Urinary bladder (tissue), 4 donors: Measurements from ENCODE around the gene SYP. TPM values are rescaled to one million over a fixed set of nuclear protein-coding genes. Genes with fewer than 3 reads are reported as not detected.
A peak's percentile ranks its signal among the peaks of the same experiment; 100 is the strongest.
"Not testable (repeated sequence)": the region's sequence is repeated elsewhere in the genome, so short reads cannot be mapped to it uniquely, and the experiment has no call there.

Experiments used
- DNase-seq: peaks from one replicate; pipeline ENCODE4 v3.0.0-alpha.2; 2015; ENCODE audit errors: extremely low spot score
- H3K27ac ChIP-seq: one replicate; pipeline ENCODE4 v1.5.1; 2013; ENCODE audit warnings: low read depth, mild to moderate bottlenecking, moderate library complexity
- H3K36me3 ChIP-seq: one replicate; pipeline ENCODE4 v1.6.1; 2013; ENCODE audit warnings: mild to moderate bottlenecking, moderate library complexity; ENCODE audit not compliant: insufficient read depth
- H3K4me1 ChIP-seq: one replicate; pipeline ENCODE4 v1.6.1; 2013; ENCODE audit warnings: mild to moderate bottlenecking, moderate library complexity; ENCODE audit not compliant: insufficient read depth
- H3K4me3 ChIP-seq: one replicate; pipeline ENCODE4 v1.5.1; 2013; ENCODE audit warnings: low read depth, low read length
- WGBS: extraction: QIAGEN DNeasy Blood & Tissue Kit; methylation state at CpG from one replicate; pipeline ENCODE4 v1.1.7; 2013; 5-methylcytosine and 5-hydroxymethylcytosine counted together
- polyA plus RNA-seq: library from polyadenylated mRNA; stranded (reverse); fragments of 200-250 nt; gene quantifications from one replicate; pipeline ENCODE4 v1.2.3, GENCODE V29; 2013
- total RNA-seq: library from RNA; depleted of rRNA; stranded (reverse); fragments of >200 nt; gene quantifications from one replicate; pipeline ENCODE4 v1.2.3, GENCODE V29; 2014
- donor health status: healthy with polysubstance abuse.
- donor health status: healthy.

Gene SYP
- total and polyA plus RNA-seq, 2 donors, result 4.7 to 8.3 TPM

DNA sequence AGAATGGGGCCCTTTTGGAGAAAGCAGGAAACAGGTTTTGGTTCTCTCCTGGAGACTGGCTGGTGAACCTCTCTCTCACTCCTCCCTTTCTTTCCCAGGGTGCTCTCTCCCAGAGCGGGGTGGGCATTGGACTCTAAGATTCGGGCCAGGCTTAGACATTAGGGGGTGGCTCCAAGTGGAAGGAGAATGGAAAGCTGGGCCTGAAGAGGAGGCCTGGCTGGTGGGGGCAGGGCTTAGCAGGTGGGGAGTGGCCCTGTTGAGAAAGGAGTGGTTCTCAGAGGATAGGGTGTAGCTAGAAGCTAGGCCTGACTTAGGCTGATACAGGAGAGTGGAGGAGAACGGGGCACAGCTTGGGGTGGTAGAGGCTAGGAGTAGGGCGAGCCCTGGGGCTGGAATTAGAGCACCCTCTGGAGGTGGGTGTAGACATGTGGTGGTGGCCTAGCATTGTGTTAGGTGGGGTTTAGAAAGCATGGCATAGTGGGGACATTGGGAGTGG is 22.6 kb downstream of the SYP start:
- H3K27ac ChIP-seq, result no peak overlapping the region
- no peak for DNase-seq
- H3K36me3 ChIP-seq, result peaks cover 2% of the 10 kb centered on the region
- WGBS, result 67% methylated on average over 4 of the region's 4 CpGs
- no peaks in the 10 kb centered on the region for H3K4me1 ChIP-seq
- H3K4me3 ChIP-seq, result no peak overlapping the region

DNA sequence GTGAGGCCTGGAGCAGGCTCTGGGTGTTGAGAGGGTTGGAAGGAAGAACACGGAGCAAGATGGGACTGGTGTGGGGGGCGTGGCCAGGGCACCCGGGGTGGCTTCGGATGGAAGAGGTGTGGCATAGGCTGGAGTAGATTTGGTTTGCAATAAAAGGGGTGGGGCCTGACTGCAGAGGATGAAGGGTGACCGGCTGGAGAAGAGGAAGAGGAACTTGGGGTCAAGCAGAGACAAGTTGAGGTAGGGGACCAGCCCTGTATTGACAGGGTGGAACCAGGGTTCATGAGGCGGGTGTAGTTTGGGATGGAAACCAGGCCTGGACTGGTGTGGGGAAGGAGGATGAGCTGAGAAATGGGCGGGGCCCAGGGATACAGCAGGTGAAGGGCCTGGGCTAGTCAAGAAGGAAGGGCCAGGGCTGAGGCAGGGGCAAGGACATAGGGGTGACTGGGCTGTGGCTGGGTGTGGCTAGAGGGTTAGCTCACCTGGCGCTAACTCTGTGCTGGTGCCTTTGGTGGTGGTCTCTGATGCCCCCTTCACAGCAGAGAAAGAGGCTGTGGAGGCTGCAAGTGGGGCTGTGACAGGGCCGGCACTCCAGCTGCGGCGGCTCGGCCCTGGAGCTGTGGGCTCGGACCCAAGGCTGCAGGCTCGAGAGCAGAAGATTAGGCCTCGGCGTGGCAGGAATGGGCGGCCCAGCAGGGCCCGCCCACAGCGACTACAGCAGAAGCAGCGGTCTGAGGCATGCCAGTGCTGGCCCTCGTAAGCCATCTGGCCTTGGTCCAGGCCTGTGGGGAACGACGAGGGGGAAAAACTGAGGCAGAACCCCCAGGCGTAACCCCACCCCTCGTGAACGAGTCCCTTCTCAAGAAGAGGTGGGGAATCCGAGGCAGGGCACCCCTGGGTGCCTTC is 23.3 kb downstream of the SYP start:
- H3K4me3 ChIP-seq, result no peak overlapping the region
- WGBS, result 35% methylated on average over 27 of the region's 27 CpGs
- no peak for DNase-seq
- peaks cover 2% of the 10 kb centered on the region for H3K36me3 ChIP-seq
- H3K27ac ChIP-seq, result peak overlapping the region; percentile 18
- no peaks in the 10 kb centered on the region for H3K4me1 ChIP-seq

DNA sequence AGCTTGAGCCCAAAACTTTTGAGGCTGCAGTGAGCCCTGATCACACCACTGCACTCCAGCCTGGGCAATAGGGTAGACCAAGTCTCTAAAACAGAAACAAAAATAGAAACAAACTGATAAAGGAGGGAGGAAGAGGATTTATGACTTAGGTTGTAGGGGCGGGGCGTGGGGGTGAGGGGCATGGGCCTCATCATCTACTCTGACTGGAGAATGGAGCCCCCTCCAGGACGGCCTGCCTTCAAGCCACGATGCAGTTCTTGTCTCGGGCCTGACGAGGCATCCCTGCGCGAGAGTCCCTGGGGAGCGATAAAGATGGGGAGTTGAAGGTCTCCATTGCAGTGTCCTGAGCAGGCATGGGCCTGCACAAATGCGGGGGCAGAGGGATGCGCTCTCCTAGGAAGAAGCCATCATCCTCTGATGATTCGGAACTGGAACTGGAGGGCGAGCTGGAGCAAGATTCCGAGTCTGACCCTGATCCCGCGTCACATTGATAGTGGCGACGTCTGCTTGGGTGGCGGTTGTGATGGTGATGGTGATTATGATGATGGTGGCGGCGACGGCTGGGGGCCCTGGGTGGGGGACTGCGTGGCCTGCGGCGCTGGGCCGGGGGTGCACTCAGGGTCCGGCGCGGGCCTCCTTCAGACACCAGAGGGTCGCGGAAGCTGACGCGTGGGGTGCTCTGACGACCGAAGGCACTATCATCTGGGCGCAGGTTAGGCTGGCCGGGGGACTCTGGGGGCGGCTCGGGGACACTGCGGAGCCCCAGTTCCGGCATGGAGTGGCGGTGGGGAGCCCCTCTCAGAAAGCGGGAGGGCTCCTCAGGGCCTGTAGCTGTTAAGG is 24.3 kb downstream of the SYP start:
- Histone ChIP-seq H3K27ac (no peak overlapping the region), H3K36me3 (peaks cover 2% of the 10 kb centered on the region), H3K4me3 (no peak overlapping the region), H3K4me1 (no peaks in the 10 kb centered on the region)
- DNase-seq, result no peak
- 87% methylated on average over 43 of the region's 43 CpGs for WGBS

DNA sequence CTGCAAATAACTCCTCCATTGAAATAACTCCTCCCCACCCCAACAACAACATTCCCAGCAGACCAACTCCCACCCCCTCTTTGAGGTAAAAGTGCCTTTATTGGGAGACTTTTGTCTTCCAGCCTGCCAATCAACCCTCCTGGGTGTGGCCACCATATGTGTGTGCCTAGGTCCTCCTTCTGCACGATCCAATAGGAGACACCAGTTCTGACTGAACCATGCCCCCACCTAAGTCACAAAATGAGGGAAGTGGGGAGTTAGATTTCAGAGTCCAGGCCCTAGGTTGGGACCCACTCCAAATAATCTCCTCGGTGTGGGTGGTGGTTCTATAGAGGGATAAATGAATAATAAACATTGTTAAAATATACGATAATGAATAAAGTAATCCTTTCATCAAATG is 25.3 kb downstream of the SYP start:
- no peak overlapping the region for H3K27ac ChIP-seq
- H3K4me3 ChIP-seq, result no peak overlapping the region
- no peaks in the 10 kb centered on the region for H3K4me1 ChIP-seq
- H3K36me3 ChIP-seq, result peaks cover 2% of the 10 kb centered on the region
- DNase-seq, result no peak
- WGBS, result 38% methylated on average over 3 of the region's 3 CpGs

DNA sequence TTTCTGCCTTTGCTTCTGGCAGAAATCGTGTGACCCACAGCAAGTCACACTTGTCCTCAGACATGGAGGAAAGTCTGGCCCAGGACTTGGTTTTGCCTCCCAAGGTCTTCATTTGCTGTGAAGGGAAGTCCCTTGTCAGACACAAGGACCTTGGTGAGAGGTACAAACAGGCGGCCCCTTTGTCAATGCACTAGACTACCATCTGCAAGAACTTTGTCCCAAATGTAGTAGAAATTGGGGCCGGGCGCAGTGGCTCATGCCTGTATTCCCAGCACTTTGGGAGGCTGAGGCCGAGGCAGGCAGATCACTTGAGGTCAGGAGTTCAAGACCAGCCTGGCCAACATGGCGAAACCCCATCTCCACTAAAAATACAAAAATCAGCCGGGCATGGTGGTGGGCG is 26.4 kb downstream of the SYP start:
- not testable (repeated sequence) for H3K36me3 ChIP-seq, H3K4me1 ChIP-seq, H3K4me3 ChIP-seq, DNase-seq, H3K27ac ChIP-seq
- WGBS, result 93% methylated on average over 8 of the region's 8 CpGs

DNA sequence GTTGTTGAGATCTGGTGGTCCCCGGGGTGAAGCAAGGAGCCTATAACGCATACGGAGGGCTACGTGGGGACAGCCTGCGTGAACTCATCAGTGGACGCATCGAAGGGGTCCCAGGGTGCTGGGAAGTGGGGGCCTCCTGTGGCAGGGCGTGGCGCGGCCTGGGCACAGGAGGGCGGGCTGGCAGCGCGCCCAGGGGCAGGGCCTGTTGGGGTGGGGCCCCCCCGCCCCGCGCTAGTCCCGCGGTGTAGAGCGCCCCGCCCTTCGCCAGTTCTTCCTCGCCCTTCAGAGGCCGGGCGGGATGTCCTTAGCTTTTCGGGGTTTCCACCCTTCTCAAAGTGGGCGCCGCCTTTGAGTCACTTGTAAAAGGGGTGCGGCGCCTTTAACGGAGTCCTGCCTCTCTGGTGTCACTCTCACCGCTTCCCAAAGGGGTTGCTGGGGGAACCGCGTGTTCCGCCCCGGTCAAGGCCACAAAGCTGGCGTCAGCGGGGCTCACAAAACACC is 27.7 kb downstream of the SYP start:
- DNase-seq, result no peak
- WGBS, result under 1% methylated on average over 37 of the region's 37 CpGs
- peaks cover 2% of the 10 kb centered on the region for H3K4me1 ChIP-seq

DNA sequence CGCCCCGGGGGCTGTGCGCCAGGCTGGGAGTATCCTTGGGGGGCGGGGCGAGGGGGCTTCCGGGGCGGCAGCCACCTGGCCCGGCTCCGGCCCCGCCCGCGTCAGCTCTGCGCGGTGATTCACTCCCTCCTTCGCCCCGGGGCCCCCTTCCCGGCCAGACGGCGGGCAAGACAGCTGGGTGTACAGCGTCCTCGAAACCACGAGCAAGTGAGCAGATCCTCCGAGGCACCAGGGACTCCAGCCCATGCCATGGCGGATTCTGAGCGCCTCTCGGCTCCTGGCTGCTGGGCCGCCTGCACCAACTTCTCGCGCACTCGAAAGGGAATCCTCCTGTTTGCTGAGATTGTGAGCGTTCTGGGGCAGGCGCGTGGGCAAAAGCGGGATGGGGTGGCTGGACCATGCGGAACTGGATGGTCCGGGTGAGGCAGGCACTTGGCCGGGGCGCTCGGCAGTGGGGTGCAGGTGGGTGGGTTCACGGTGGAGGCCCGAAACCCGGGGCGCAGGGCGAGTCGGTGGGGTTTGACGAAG is 28.2 kb downstream of the SYP start, which contains the start of gene PLP2:
PLP2 (plus strand) TSS at position 147 of the 528 bp plus-strand sequence; CDS start at position 250, 103 bp downstream.
- Histone ChIP-seq H3K27ac (peak within 1 kb of the TSS; percentile 83), H3K36me3 (peaks cover 2% of the 10 kb centered on the region), H3K4me1 (peaks cover 2% of the 10 kb centered on the region), H3K4me3 (peak within 1 kb of the TSS; percentile 62)
- no peak for DNase-seq
- WGBS, result 1% methylated on average over 43 of the region's 46 CpGs

More for the DNA sequence above, 27.7 kb downstream of the SYP start:
- H3K4me3 ChIP-seq, result peak overlapping the region; percentile 62
- peaks cover 2% of the 10 kb centered on the region for H3K36me3 ChIP-seq
- H3K27ac ChIP-seq, result peak overlapping the region; percentile 83

DNA sequence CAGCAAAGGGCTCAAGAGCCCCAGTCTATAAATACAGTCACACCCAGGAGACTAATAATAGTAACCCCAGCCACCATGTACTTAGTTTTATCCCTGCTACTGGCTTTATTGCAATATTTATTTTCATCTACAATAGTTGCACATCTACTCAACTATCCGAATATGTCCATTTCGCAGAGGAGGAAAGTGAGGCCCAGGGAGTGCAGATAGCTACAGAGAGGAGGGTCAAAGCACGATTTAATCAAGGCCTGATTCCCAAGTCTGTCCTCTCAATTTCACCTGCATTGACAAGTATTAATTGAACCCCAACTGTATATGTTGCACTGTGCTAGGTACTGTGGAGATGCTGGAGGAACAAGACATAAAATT is 32.3 kb downstream of the SYP start:
- WGBS, result 71% methylated on average over 3 of the region's 3 CpGs
- H3K4me1 ChIP-seq, result peaks cover 2% of the 10 kb centered on the region

DNA sequence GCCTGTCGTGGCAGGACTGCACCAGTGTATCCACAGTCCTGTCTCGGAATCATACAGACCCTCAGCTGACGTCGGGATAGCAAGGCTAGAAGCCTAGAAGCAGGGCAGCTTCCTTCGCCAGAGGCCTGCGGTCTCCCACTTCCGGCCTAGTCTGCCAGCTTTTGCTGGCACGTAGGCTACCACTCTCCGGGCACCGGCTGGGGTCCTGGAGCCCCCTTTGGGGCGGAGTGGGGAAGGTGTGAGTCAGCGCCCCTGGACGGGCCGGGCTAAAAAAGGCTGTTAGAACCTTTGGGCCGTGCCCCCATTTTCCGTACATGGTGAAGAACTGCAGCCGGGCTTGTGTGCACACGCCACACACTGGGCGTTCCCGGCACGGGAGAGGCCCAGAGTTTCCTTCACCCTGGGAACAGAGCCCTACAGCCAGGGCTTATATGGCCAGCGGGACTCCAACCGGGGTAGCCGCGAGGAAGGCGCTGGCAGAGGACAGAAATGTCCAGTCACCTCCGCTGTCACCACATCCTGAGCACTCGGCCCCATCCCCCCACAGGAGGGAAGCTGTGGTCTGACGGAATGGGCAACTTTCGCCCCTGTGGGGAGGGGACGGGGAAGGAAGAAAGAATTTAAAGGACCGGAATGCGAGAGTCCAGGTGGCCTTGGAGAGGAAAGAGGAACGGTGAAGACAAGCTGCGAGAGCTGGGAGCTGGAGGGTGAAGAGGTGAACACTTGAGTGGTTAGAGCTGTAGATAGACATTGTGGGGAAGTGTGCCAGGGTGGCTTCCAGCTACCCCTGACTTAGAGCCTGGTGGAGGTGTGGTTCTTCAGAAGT is 32.9 kb downstream of the SYP start:
- DNase-seq, result no peak
- Histone ChIP-seq H3K36me3 (no peaks in the 10 kb centered on the region), H3K4me1 (peaks cover 2% of the 10 kb centered on the region), H3K27ac (peak overlapping the region; percentile 96), H3K4me3 (peak overlapping the region; percentile 32)
- WGBS, result 2% methylated on average over 35 of the region's 35 CpGs

More for the DNA sequence above, 32.3 kb downstream of the SYP start:
- Histone ChIP-seq H3K4me3 (peak overlapping the region; percentile 32), H3K27ac (peak overlapping the region; percentile 96), H3K36me3 (no peaks in the 10 kb centered on the region)
- no peak for DNase-seq

DNA sequence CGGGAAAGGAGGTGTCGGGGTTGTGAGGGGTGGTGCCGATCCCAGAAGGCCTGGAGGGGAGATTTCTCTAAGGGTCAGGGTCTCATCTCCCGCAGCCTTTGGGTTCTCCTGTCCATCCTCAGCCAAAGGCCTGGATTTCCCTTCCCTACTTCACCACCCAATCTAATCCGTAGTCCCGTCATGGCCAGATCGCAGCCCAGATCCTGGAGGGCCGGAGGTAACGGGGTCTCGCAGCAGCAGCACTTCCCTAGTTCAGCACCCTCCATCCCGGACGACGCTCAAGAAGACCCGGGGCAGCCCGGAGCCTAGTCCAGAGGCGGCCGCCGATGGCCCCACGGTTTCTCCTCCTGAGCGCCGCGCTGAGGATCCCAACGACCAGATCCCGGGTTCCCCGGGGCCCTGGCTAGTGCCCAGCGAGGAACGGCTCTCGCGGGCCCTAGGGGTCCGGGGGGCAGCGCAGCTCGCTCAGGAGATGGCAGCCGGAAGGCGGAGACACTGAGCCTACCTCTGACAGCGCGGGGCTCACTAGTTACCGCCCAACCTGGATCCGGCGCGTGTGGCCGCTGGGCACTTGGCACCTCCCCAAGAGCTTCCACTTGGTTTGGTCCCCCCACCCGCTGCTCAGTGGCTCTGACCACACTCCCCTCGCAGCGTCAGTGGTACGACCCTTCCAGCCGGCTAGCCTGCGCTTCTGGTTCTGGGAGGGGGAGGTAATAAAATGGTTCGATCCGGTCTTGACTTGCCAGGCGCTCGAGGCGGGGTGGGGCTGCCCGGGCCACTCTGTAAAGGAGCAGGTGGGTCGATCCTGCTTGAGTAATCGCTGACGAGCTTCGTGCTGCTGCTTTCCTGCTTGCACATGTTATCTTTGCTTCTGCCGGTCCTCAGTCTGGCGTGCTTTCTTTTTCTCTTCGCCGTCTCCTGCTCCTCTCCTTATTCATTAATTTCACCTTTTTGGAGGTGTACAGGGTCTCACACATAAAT is 33.8 kb downstream of the SYP start:
- peak overlapping the region; percentile 32 for H3K4me3 ChIP-seq
- H3K27ac ChIP-seq, result peak overlapping the region; percentile 96
- peak; percentile 70 for DNase-seq
- no peaks in the 10 kb centered on the region for H3K36me3 ChIP-seq
- WGBS, result 11% methylated on average over 61 of the region's 61 CpGs
- H3K4me1 ChIP-seq, result peaks cover 2% of the 10 kb centered on the region

DNA sequence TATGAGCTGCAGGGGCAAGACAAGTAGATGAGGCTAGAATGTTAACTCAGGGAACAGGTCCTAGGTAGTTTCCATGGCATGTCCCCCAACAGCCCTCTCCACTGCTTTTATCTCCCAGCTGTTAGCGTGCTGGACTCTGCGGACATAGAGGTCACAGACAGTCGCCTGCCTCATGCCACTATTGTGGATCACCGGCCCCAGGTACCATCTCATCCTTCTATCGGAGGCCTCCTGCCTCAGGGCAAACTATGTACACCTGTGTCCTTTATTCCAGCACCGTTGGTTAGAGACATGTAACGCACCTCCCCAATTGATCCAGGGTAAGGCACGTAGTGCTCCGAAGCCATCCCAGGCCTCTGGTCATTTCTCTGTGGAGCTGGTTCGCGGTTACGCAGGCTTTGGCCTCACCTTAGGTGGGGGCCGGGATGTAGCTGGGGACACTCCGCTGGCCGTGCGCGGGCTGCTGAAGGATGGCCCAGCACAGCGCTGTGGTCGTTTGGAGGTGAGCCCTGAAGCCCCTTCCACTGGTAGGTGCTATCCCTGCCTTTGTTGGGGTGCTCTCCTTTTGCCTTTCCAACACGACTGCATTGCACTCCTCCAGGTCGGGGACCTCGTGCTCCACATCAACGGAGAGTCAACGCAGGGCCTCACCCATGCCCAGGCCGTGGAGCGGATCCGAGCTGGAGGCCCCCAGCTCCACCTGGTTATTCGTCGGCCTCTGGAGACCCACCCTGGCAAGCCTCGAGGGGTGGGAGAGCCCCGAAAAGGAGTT is 35.2 kb downstream of the SYP start:
- 90% methylated on average over 31 of the region's 31 CpGs for WGBS
- DNase-seq, result no peak
- H3K27ac ChIP-seq, result no peak overlapping the region
- no peak overlapping the region for H3K4me3 ChIP-seq
- H3K4me1 ChIP-seq, result peaks cover 2% of the 10 kb centered on the region
- no peaks in the 10 kb centered on the region for H3K36me3 ChIP-seq
